Activated CD8-positive, alpha-beta memory T cell treated with anti-CD3 and anti-CD28 coated beads for 1 hour (primary cell): ENCODE results near the gene ASB7.

Experiments used
- DNase-seq, 2 donors: peaks; one replicate each; pipeline ENCODE4 v3.0.0-alpha.2; 2020; ENCODE audit warnings: low read depth in 1 of 2; ENCODE audit errors: extremely low read depth in 1 of 2

ASB7 gene

DNA sequence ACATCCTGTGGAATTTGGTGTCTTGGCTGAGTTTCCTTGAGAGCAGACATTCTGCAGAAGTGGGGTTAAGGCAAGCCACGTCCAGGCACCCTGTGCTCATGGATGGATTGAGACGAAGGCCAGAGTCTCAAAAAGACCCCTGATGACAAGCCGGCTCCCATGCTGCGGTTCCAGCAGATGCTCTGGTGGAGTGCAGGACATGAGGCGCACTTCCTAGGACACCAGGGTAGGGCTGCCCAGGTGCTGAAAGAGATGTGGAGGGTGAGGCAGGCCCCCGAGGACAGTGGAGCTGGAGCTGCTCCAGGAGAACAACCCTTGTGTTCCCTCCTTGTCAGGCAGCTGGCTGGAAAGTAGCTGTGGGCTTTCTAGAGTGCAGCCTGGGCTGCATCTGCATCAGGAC, 81.0 kb downstream of the ASB7 start:
- DNase-seq: no peak

DNA sequence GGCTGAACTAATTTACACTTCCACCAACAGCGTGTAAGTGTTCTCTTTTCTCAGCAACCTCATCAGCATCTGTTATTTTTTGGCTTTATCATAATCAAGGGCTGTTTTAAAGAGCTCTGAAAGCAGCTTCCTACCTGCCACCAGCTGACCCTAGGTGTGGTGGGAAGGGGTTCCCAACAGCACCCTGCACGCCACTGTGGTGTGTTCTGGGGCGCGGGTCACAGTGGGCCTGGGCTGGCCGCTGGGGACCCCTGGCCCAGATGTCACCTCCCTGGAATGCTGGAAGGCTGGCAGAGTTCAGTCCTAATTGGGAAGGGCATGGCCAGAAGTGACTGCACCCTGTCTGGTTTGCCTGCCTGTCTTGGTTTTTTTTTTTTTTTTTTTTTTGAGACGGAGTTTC, 82.2 kb downstream of the ASB7 start:
- no peak for DNase-seq

GRCh38 chr15:100686021-100686724, 83.8 kb downstream of the ASB7 start:
- DNase-seq: no peak

GRCh38 chr15:100686725-100687473, 84.5 kb downstream of the ASB7 start:
- no peak for DNase-seq

GRCh38 chr15:100687582-100688141, 85.3 kb downstream of the ASB7 start:
- no peak for DNase-seq

DNA sequence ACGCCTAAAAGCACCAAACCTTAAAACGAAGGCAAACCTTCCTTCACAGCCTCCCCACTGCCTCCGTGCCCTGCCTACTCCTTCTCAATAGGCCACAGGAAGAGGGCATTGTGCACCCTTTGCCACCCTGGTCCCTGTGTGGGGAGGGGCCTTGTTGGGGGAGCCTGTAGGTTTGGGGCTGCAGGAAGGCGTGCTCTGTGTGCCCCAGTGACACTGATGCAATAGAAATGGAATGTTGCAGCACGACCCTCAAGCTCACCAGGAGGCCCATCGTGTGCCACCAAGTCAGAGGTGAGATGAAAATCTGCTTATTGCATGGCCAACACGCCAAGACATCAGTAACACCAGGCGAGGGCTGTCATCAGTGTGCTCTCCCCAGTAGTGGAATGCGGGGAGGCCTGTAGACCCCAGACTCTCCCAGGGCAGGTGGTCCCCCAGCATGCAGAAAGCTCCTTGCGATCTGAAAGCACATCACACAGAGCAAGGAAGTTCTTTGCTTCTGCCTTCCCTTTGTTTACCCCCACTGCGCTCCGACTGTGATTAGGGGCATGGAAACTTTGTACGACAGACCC, 86.2 kb downstream of the ASB7 start:
- DNase-seq: no peak

DNA sequence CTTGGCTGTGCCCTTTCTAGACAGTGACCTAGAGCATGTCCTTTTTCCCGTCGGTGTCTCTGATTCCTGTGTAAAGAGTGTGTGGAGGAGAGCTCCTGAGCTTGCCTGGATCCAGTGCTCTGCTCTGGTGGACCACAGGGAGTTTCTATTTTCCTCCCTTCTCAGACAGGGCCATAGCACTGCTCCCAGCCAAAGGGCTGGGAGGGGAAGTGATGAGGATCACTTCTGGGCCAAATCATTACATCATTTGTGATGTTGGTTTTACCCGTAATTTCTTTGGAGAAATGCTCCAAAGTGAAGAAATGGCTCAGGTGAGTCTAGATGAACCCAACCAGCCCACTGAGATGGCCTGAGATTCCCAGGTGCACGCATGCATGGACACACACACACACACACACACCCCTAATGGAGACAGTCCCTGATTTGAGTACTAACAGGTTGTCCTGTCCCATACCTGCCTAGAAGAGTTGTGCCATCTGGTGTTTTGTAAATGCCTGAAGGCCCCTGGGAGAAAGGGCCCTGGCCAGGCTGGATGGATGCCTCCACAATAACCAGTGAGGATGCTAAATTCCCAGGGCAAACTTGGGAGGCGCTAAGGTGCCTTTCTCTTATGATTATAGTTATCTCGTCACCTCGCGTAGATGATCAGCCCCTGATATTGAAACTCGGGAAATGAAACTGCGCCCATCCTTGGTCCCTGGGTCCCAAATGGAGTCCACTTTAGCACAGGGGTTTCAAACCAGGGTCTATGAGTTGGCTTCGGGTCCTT, 86.9 kb downstream of the ASB7 start:
- no peak for DNase-seq

DNA sequence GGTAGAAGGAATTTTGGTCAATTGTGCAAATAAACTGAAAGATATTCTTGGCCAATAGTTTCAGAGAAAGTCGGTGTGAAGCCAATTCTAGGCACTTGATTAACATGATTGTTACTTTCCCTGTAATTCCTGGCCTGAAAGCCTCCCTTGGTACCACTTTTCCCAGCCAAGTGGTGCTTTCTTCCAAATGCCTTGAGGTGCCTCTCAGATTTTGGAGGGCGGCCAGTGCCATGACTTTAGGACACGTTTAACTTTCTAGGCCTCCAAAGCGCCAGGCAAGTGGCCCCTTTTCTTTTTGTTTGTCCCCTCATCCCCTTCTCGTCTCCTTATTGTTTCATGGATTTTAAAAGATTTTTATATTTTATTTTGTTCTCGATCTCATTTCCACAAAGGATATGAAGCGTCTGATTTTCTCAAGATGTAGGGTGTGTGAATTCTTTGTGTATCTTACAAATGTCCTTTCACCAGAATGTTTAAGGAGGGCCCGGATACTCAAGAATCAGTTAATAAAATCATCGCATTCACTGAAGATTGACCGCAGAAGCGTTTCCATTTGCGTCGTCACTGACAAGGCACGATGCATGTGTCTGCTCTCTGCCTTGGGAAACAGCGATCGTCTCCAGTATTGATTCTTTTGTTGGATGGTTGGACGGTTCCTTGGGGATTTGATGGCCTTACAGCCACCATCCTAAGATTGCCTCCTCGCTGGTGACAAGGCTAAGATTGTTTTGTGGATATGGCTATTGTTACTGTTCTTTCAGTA, 87.8 kb downstream of the ASB7 start:
- DNase-seq: no peak

DNA sequence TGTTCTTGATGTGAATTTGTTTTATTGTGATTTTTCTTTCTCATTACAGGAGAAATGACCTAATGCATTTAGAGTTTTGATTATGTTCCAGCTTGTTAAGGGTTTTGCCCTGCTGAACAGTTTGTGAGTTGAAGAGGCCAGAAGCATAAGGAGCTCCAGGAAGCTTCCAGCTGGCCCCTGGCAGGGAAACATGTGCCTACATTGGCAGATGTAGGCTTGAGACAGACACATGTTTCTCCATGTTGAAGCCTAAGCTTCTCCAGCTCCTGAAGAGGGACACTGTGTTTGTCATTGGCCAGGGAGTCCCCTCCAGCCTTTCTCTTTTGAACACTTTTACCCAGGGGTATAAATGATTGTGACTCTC, 88.4 kb downstream of the ASB7 start:
- DNase-seq: no peak

GRCh38 chr15:100691321-100691720, 88.9 kb downstream of the ASB7 start:
- no peak for DNase-seq

DNA sequence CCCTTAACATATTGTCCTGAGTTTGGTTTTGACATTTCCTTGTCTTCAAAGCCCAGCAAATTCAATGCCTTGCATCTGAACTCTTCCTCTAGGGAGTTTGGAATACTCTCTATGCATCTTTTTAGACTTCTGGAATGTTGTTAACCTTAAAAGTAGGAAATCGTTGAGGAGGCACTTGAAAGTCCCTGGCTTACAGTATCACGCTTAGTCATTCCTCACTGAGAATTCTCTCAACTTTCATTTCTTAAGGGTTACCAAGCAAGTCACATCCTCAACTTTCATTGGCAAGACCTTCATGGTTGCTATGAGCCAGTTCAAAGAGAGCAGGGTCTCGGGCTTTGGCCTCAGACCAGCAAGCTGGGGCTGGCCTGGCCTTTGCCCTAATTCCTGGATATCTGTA, 89.9 kb downstream of the ASB7 start:
- no peak for DNase-seq

GRCh38 chr15:100692671-100693070, 90.3 kb downstream of the ASB7 start:
- DNase-seq: no peak

- no peak for DNase-seq
Observed at GRCh38 chr15:100693451-100693850, 91.1 kb downstream of the ASB7 start.

DNA sequence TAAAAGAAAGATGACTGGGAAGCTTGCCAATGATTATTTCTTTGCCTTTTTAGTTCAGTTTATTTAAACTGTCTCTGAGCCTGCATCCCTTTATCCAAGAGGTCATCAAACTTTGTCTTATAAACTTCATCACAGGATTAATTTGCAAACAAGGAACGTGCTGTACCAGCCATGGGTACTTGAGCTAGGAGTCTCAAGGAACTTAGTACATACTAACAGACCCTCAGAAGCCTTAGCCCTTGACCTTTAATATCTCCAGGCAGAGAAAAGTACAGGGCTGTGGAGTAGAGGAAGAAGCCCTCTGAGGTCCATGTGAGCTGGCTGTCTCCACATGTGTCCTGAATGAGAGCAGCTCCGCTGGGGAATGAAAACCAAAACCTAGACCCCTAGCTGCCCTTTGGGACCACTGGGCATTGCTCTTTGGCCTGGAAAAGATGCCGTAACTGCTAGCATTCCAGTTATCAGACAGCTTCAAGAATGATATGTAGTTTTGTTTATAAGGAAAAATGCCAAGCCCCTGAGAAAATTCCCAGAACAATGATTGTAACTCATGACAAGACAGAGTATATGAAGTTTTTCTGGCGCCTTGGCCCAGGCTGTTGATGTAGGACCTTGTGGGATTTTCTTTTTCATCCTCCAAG, 92.1 kb downstream of the ASB7 start:
- DNase-seq: no peak

- no peak for DNase-seq
Observed at GRCh38 chr15:100695048-100695447, 92.7 kb downstream of the ASB7 start.

DNA sequence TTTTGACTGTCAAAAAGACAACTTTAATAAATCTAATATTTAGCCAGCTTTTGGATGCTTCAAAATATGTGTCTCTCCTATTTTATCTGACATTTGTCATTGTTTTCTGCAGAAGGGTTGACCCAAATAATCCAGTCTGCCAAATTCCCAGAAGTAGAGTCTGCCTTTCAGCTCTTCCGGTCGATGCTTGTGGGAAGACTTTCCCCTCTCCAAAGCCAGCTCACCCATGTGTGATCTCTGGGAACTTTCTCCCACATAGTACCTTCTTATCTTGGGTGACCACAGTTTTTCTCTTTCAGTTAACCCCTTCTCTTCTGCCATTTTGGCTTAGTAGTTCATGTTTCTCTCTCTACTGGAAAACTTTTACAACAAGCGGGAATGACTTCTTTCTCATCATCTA, 94.1 kb downstream of the ASB7 start:
- DNase-seq: no peak
